Body of pancreas (tissue), 4 donors: ENCODE data around the gene RNF6.

ENCODE experiments used
- CTCF ChIP-seq, 7 experiments: fragments of 450-650 bp in 4 of 7; fragments of 200-600 bp in 3 of 7; sonication (generic) in 3 of 7; IDR thresholded peaks; one replicate each; pipeline ENCODE4 v1.5.1; 2016 to 2019; ENCODE audit warnings: antibody characterized with exemption in 7 of 7
- POLR2A ChIP-seq, 3 donors: fragments of 450-650 bp; IDR thresholded peaks; one replicate each; pipeline ENCODE4 v1.6.1; 2016; ENCODE audit warnings: antibody characterized with exemption in 3 of 3, mild to moderate bottlenecking in 2 of 3

GRCh38 chr13:26197298-26197697, 24.8 kb downstream of the RNF6 start:
- TF ChIP-seq CTCF (IDR thresholded peaks at IDR 0.05) (no peak), POLR2A (IDR thresholded peaks at IDR 0.05) (no peak)
